ENCODE results near the gene STOM. TPM values are rescaled to one million over a fixed set of nuclear protein-coding genes. Genes with fewer than 3 reads are reported as not detected.

STOM gene
- total and polyA plus RNA-seq, 3 donors from 2014 or later: 49.7 to 82.3 (median 53.6) TPM

- no peak for DNase-seq
- no peaks in the 10 kb centered on the region for H3K36me3 ChIP-seq (ENCODE audit: low read depth, missing control alignments)
- intact Hi-C loops (cut with DNase I; ENCODE audit: low total_unique reads): no loop called here
- TF ChIP-seq CTCF (IDR thresholded peaks at IDR 0.05): no peak
- TF ChIP-seq POLR2A (IDR thresholded peaks at IDR 0.05): no peak
- no peaks in the 10 kb centered on the region for H3K27me3 ChIP-seq
- no peaks in the 10 kb centered on the region for H3K9me3 ChIP-seq
- 75 to 78% methylated on average over 3 of the region's 3 CpGs for WGBS, 2 donors
- H3K4me3 ChIP-seq: no peak overlapping the region
- H3K27ac ChIP-seq: peak overlapping the region in 1 of 2 donors; percentile 47
- H3K4me1 ChIP-seq: peaks cover 29% of the 10 kb centered on the region
Measured at GRCh38 chr9:121359351-121360294, 10.4 kb downstream of the STOM start.

DNA sequence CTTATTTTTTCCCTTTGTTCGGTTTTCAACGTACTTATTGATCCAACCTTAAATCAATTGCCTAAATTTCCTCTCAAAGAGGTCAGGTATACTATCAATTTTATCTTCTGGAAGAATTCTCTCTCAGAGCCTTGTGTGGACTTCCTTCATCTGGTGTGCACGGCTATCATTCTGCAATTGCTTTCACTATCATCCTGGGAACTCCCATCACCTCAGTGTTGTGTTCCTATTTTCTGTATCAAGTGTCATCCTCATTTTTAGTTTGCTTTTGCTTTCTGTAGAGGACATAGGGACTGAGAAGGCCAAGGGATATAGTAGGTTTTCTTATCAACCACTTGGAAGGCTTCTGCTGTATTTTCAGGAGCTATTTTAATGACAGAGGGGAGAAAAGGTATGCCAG is 11.3 kb downstream of the STOM start:
- Histone ChIP-seq H3K4me1 (peaks cover 38% of the 10 kb centered on the region), H3K4me3 (no peak overlapping the region), H3K36me3 (ENCODE audit: low read depth, missing control alignments) (no peaks in the 10 kb centered on the region), H3K9me3 (no peaks in the 10 kb centered on the region), H3K27me3 (no peaks in the 10 kb centered on the region), H3K27ac (peak overlapping the region in 1 of 2 donors; percentile 47)
- no peak for DNase-seq
- WGBS, 2 donors: 56 to 57% methylated on average over 3 of the region's 3 CpGs
- intact Hi-C loops (cut with DNase I; ENCODE audit: low total_unique reads): no loop called here
- TF ChIP-seq CTCF (IDR thresholded peaks at IDR 0.05) (no peak), POLR2A (IDR thresholded peaks at IDR 0.05) (no peak)

GRCh38 chr9:121357011-121357410 is 13.0 kb downstream of the STOM start:
- no peak for TF ChIP-seq CTCF (IDR thresholded peaks at IDR 0.05)
- TF ChIP-seq POLR2A (IDR thresholded peaks at IDR 0.05): no peak
- DNase-seq: no peak
- WGBS, 2 donors: 82 to 95% methylated on average over 3 of the region's 3 CpGs
- no peak overlapping the region for H3K4me3 ChIP-seq
- H3K27me3 ChIP-seq: no peaks in the 10 kb centered on the region
- peaks cover 30% of the 10 kb centered on the region for H3K4me1 ChIP-seq
- intact Hi-C loops (cut with DNase I; ENCODE audit: low total_unique reads): no loop called here
- no peak overlapping the region for H3K27ac ChIP-seq
- no peaks in the 10 kb centered on the region for H3K36me3 ChIP-seq (ENCODE audit: low read depth, missing control alignments)
- no peaks in the 10 kb centered on the region for H3K9me3 ChIP-seq

DNA sequence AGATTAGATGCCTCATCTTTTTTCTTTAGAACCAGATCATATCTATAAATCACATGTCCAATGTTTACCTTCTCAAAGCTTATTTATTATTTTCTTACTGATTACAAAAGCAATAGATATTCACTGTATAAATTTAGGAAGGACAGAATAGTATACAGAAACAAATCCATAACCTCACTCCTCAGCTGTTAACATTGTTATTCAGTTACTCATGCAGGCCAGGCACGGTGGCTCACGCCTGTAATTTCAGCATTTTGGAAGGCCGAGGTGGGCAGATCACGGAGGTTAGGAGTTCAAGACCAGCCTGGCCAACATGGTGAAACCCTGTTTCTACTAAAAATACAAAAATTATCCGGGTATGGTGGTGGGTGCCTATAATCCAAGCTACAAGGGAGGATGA is 15.3 kb downstream of the STOM start:
- Histone ChIP-seq H3K36me3 (ENCODE audit: low read depth, missing control alignments) (no peaks in the 10 kb centered on the region), H3K27ac (peak overlapping the region in 1 of 2 donors; percentile 7), H3K9me3 (no peaks in the 10 kb centered on the region), H3K4me1 (peaks cover 44% of the 10 kb centered on the region), H3K27me3 (no peaks in the 10 kb centered on the region), H3K4me3 (no peak overlapping the region)
- DNase-seq: no peak
- no peak for TF ChIP-seq POLR2A (IDR thresholded peaks at IDR 0.05)
- 92 to 93% methylated on average over 5 of the region's 5 CpGs for WGBS, 2 donors
- intact Hi-C loops (cut with DNase I; ENCODE audit: low total_unique reads): no loop called here

GRCh38 chr9:121354141-121354540 is 15.9 kb downstream of the STOM start:
- no peaks in the 10 kb centered on the region for H3K27me3 ChIP-seq
- WGBS, 2 donors: 29 to 39% methylated on average over 5 of the region's 5 CpGs
- no peaks in the 10 kb centered on the region for H3K36me3 ChIP-seq (ENCODE audit: low read depth, missing control alignments)
- peak overlapping the region in 1 of 2 donors; percentile 7 for H3K27ac ChIP-seq
- intact Hi-C loops (cut with DNase I; ENCODE audit: low total_unique reads): no loop called here
- DNase-seq: no peak
- H3K9me3 ChIP-seq: no peaks in the 10 kb centered on the region
- H3K4me1 ChIP-seq: peaks cover 41% of the 10 kb centered on the region
- no peak overlapping the region for H3K4me3 ChIP-seq
- no peak for TF ChIP-seq POLR2A (IDR thresholded peaks at IDR 0.05)
- no peak for TF ChIP-seq CTCF (IDR thresholded peaks at IDR 0.05)

All from testis (tissue), 3 donors.